GM20000 (cell line): ENCODE results near the gene POU3F1.

Experiments
- DNase-seq: peaks from one replicate; pipeline ENCODE4 v3.0.0; 2012; ENCODE audit warnings: low spot score
- TF ChIP-seq, protein P1 (sequence below): IDR thresholded peaks from 2 replicates; pipeline ENCODE4 v1.5.1; 2012; ENCODE audit warnings: mild to moderate bottlenecking, control low read depth; ENCODE audit errors: extremely low read depth, missing control alignments

POU3F1 gene

DNA sequence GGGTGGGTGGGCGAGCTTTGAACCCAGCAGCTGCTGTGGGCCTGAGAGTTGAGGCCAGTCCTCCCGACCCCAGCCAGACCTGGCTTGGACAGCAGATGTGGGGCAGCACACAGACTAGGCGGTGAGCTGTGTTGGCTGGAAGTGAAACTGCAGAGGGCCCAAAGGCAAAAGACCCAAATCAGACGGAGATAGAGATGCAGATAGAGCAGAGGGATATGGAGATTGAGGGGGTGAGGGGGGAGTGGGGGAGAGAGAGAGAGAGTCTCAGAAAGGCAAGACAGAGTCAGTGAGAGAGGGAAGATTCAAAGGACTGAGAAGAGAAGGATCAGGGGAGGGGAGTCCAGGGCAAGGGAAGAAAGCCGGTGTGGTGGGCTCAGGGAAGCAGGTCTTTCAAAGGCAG, 17.0 kb upstream of the POU3F1 start:
- no peak for DNase-seq
- TF ChIP-seq, protein P1, sequence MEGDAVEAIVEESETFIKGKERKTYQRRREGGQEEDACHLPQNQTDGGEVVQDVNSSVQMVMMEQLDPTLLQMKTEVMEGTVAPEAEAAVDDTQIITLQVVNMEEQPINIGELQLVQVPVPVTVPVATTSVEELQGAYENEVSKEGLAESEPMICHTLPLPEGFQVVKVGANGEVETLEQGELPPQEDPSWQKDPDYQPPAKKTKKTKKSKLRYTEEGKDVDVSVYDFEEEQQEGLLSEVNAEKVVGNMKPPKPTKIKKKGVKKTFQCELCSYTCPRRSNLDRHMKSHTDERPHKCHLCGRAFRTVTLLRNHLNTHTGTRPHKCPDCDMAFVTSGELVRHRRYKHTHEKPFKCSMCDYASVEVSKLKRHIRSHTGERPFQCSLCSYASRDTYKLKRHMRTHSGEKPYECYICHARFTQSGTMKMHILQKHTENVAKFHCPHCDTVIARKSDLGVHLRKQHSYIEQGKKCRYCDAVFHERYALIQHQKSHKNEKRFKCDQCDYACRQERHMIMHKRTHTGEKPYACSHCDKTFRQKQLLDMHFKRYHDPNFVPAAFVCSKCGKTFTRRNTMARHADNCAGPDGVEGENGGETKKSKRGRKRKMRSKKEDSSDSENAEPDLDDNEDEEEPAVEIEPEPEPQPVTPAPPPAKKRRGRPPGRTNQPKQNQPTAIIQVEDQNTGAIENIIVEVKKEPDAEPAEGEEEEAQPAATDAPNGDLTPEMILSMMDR: no peak

DNA sequence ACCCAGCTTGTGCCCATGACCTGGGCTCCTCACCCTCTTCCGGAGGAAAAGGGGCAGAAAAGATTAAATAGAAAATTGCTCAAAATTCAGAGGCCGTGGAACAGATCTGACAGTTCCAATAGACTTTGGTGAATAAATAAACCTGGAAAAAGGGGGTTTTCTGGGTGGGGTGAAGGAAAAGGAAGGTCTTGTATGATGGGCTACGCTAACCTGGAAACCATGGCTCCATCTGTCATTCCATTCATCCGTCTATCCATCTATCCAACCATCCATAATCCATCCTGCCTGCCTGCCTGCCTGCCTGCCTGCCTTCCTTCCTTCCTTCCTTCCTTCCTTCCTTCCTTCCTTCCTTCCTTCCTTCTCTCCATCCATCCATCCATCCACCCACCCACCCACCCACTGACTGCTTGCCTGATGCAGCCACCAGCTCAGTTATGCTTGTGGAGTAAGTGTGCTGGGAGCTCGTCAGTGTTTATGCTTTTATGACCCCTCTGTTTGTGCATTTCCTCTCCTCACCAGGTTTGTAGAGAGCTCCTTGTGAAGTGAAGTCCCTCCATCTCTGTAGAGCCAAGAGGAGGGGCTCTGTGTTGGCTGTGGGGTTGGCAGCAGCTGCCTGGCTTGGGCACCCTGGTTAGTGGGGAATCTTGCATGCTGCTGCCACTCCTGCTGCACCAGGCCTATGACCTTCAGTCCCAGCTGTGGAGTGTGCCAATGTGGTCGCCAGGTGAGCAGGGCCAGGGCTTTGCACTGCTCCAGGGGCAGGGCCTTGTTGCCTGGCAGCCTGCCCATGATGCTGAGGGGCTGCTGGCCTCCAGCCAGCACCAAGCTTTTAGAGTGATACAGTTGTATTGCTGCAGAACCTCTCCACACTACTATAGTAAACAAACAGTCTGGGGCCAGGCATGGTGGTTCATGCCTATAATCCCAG, 16.0 kb upstream of the POU3F1 start:
- no peak for DNase-seq
- TF ChIP-seq, protein P1: no peak

DNA sequence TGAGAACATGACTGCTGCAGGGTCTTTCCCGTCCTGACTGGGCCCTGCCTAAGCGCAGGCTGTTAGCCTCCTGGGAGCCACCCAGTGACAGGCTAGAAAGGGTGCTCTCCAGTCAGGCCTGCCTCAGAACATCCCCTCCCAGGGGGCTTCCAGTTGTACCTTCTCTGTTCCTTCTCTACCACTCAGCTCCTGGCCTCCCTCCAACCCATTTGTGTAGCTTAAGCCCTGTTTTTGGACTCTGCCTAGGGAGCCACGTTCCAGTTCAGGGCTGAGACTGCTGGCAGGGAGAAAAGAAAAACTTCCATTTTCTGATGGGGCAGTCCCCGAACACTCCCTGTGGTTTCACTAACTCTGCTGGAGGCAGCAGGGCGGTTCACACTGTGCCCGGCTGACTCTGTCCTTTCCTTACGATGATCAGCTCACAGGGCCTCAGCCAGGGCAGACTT, 15.3 kb upstream of the POU3F1 start:
- DNase-seq: peak; percentile 70
- TF ChIP-seq, protein P1: no peak

DNA sequence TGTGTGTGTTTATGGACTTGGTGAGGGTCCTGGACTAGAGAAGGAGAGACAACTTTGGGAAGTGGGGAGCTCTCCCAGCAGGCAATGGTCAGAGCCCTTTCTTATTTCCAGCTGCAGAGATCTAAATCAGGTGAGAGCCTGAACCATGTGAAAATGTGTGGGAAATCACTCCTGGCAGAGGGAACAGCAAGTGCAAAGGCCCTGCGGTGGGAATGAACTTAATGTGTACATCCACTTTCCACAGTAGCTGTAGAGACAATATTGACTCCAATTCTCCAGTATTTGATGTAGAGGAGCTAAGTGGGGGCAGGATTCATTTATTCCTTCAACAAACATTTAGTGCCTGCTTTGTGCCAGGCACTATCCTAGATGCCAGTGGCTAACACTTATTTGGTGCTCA, 14.7 kb upstream of the POU3F1 start:
- DNase-seq: no peak
- TF ChIP-seq, protein P1: no peak

DNA sequence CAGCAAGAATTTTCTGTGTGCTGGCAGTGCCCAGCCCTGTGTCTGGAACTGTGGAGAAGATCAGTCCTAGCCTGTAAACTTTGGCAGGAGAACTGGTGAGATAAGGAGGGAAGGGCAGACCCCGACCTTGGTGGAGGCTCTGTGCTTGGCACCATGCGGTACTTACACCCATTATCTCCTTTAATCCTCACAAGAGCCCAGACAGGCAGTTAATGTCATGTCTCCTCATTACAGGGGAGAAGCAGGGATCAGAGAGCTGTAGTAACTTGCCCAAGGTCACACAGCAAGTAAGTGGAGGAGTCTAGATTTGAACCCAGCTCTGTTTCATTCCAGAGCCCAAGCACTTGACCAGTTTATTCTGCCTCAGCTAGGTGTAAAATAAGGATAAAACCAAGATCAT, 13.9 kb upstream of the POU3F1 start:
- TF ChIP-seq, protein P1: no peak
- no peak for DNase-seq

DNA sequence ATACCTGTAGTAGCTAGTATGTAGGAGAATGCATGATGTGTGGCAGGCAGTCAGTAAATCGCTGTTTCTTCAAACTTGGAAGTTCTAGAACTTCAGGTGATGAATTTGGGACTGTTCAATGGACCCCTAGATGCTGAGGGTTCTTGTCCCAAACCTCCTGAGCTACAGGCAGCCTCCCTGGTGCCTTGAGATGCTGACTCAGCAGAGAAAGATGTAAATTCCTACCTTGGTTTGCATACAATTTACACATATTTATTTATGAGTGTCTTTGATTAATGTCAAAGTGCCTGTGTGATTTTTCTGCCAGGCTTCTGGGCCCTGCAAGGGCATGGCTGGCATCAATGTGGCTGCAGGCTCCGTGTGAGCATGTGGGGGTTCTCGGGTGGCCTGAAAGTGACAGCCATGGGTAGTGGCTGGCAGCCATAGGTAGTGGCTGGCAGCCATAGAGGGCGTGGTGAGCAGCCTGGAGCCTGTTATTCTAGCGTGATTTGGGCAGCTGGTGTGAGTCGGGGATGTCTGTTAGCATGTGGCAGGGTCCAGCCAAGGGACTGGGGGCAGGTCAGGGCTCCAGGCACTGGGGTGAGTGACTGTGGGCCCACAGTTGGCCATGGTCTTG, 13.2 kb upstream of the POU3F1 start:
- TF ChIP-seq, protein P1: no peak

DNA sequence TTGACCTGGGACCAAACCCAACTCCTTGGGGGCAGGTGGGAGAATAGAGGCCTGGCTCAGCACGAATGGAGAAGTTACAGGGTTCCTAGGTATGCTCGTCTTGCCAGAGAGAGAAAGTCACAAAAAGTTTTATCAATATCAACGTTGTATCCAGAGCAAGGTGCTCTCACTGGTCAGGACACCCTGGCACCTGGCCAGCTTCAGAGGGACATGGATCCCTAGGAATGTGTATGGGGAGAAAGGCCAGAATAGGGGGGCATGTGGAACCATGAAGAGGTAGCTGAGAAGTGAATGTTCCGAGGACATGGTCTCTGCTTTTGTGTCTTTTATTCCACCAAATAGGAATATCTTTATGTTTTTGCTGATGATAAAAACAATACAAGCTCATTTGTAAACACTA, 9.4 kb upstream of the POU3F1 start:
- DNase-seq: no peak
- TF ChIP-seq, protein P1: no peak

More for the DNA sequence above, 13.2 kb upstream of the POU3F1 start:
- no peak for DNase-seq
